PC-9 (cell line): ENCODE results near the gene HID1. TPM values are rescaled to one million over a fixed set of nuclear protein-coding genes. Genes with fewer than 3 reads are reported as not detected.

Experiments
- BruUV-seq: library from RNA; stranded (reverse); fragments of 400-500 nt; replicated peaks from 2 replicates; lab custom pipeline; 2021; lab: Mats Ljungman, UMichigan
- CTCF ChIA-PET: fragments of 300-600 bp; sonication (Branson Sonifier 250); formaldehyde crosslinking; loops from one replicate; lab custom pipeline; 2022; ENCODE audit warnings: antibody characterized with exemption; lab: Charles Lee
- POLR2A ChIA-PET: fragments of 300-600 bp; sonication (Branson Sonifier 250); formaldehyde crosslinking; loops from one replicate; lab custom pipeline; 2022; ENCODE audit warnings: antibody characterized with exemption; ENCODE audit not compliant: unreplicated experiment; lab: Charles Lee
- DNase-seq, 2 experiments: peaks; one replicate each; pipeline versions ENCODE4 v3.0.0 to v3.0.0-alpha.2; 2015 to 2022; ENCODE audit warnings: mixed read lengths in 1 of 2
- H2AFZ ChIP-seq: fragments of 200-600 bp; sonication (generic); 2 replicates; pipeline ENCODE4 v1.8.1; 2017; ENCODE audit warnings: antibody characterized with exemption
- H3F3A ChIP-seq: fragments of 200-600 bp; sonication (generic); 2 replicates; pipeline ENCODE4 v1.8.1; 2017; ENCODE audit warnings: antibody characterized with exemption, mild to moderate bottlenecking, low read depth; ENCODE audit not compliant: insufficient read depth
- H3K27ac ChIP-seq: fragments of 200-600 bp; sonication (generic); 2 replicates; pipeline ENCODE4 v1.6.1; 2016; ENCODE audit warnings: mixed run types
- H3K27me3 ChIP-seq: fragments of 200-600 bp; sonication (generic); 2 replicates; pipeline ENCODE4 v1.6.1; 2016; ENCODE audit warnings: low read depth, mixed run types; ENCODE audit not compliant: insufficient read depth
- H3K36me3 ChIP-seq: fragments of 200-600 bp; sonication (generic); 2 replicates; pipeline ENCODE4 v1.6.1; 2016; ENCODE audit warnings: low read depth, mixed run types
- H3K4me1 ChIP-seq: fragments of 200-600 bp; sonication (generic); replicated peaks from 2 replicates; pipeline ENCODE4 v1.6.1; 2016; ENCODE audit warnings: mixed run types; ENCODE audit not compliant: insufficient read depth
- H3K4me2 ChIP-seq: fragments of 200-600 bp; sonication (generic); 2 replicates; pipeline ENCODE4 v1.6.1; 2017; ENCODE audit warnings: mixed run types
- H3K4me3 ChIP-seq: fragments of 200-600 bp; sonication (generic); 2 replicates; pipeline ENCODE4 v1.6.1; 2016; ENCODE audit warnings: mixed run types
- H3K79me2 ChIP-seq: fragments of 200-600 bp; sonication (generic); 2 replicates; pipeline ENCODE4 v1.6.1; 2017; ENCODE audit warnings: low read depth, mixed run types
- H3K9me2 ChIP-seq: fragments of 200-600 bp; sonication (generic); 2 replicates; pipeline ENCODE4 v1.8.1; 2017; ENCODE audit warnings: mild to moderate bottlenecking; ENCODE audit not compliant: insufficient read depth
- H3K9me3 ChIP-seq: fragments of 200-600 bp; sonication (generic); 2 replicates; pipeline ENCODE4 v1.8.1; 2016; ENCODE audit warnings: low read depth; ENCODE audit not compliant: insufficient read depth
- H4K20me1 ChIP-seq: fragments of 200-600 bp; sonication (generic); 2 replicates; pipeline ENCODE4 v1.8.1; 2017; ENCODE audit not compliant: insufficient read depth
- EZH2 ChIP-seq: fragments of 200-600 bp; sonication (generic); IDR thresholded peaks from 2 replicates; pipeline ENCODE4 v1.8.0; 2017; ENCODE audit warnings: antibody characterized with exemption, low read depth
- intact Hi-C: fragments of 100-400 bp; cut with micrococcal nuclease; formaldehyde crosslinking; loops from one replicate; pipeline ENCODE4 v1.10.0; 2022; ENCODE audit not compliant: unreplicated experiment
- total RNA-seq: library from RNA; stranded (reverse); gene quantifications from 2 replicates; pipeline ENCODE4 v1.2.3, GENCODE V29; 2021
- TF ChIP-seq, protein P1 (sequence below): fragments of 200-600 bp; sonication (generic); conservative IDR thresholded peaks from 2 replicates; pipeline ENCODE4 v1.6.1; 2017; ENCODE audit warnings: mixed run types, antibody characterized with exemption, mild to moderate bottlenecking, moderate library complexity

Gene HID1
- total RNA-seq, 1 experiment from 2014 or later, result 32.1 TPM

DNA sequence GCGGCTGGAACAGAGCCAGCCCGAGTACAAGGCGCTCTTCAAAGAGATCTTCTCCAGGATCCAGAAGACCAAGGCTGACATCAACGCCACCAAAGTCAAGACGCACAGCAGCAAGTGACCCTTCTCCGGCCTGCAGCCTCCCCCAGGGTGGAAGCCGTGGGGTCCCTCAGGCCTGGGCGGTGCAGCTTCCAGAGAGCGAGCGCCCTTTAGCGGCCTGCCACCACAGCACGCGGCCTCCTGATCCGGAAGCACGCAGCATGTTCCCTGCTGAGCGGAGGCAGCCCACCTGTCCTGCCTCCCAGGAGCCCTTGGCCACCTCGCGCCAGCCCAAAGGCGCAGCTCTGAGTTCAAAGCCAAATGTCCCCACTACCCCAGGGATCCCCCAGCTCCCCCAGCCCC is 31.4 kb upstream of the HID1 start:
- no peaks in the 10 kb centered on the region for H3K79me2 ChIP-seq
- no peaks in the 10 kb centered on the region for H3K9me2 ChIP-seq
- H3K4me1 ChIP-seq, result peaks cover 4% of the 10 kb centered on the region
- no peak for TF ChIP-seq EZH2
- TF ChIP-seq, protein P1, sequence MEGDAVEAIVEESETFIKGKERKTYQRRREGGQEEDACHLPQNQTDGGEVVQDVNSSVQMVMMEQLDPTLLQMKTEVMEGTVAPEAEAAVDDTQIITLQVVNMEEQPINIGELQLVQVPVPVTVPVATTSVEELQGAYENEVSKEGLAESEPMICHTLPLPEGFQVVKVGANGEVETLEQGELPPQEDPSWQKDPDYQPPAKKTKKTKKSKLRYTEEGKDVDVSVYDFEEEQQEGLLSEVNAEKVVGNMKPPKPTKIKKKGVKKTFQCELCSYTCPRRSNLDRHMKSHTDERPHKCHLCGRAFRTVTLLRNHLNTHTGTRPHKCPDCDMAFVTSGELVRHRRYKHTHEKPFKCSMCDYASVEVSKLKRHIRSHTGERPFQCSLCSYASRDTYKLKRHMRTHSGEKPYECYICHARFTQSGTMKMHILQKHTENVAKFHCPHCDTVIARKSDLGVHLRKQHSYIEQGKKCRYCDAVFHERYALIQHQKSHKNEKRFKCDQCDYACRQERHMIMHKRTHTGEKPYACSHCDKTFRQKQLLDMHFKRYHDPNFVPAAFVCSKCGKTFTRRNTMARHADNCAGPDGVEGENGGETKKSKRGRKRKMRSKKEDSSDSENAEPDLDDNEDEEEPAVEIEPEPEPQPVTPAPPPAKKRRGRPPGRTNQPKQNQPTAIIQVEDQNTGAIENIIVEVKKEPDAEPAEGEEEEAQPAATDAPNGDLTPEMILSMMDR, result no peak
- ChIA-PET CTCF (no interaction called here), POLR2A (no interaction called here)
- no peaks in the 10 kb centered on the region for H4K20me1 ChIP-seq
- no peaks in the 10 kb centered on the region for H3K36me3 ChIP-seq
- no peak overlapping the region for H3K4me3 ChIP-seq
- no peaks in the 10 kb centered on the region for H3K9me3 ChIP-seq
- no peak overlapping the region for H3K27ac ChIP-seq
- no TSS peak for BruUV-seq
- intact Hi-C loops, result no loop called here
- H2AFZ ChIP-seq, result no peak overlapping the region
- H3F3A ChIP-seq, result peaks cover 5% of the 10 kb centered on the region; the same call in 1 of the 2 replicates
- no peak overlapping the region for H3K4me2 ChIP-seq
- DNase-seq, result no peak
- H3K27me3 ChIP-seq, result no peaks in the 10 kb centered on the region

DNA sequence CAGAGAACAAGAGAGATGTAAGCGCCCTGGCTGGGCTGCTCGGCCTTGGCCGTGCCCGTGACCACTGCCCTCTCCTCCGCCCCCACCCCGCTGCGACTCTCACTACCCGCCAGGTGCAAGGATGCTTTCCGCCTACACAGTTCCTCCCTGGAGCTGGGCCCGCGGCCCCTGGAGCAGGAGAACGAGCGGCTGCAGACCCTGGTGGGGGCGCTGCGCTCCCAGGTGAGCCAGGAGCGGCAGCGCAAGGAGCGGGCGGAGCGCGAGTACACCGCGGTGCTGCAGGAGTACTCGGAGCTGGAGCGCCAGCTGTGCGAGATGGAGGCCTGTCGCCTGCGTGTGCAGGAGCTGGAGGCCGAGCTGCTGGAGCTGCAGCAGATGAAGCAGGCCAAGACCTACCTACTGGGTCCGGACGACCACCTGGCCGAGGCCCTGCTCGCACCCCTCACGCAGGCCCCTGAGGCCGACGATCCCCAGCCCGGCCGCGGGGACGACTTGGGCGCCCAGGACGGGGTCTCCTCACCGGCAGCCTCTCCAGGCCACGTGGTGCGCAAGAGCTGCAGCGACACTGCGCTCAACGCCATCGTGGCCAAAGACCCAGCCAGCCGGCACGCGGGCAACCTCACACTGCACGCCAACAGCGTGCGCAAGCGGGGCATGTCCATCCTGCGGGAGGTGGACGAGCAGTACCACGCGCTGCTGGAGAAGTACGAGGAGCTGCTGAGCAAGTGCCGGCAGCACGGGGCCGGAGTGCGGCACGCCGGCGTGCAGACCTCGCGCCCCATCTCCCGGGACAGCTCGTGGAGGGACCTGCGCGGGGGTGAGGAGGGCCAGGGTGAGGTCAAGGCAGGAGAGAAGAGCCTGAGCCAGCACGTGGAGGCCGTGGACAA is 30.8 kb upstream of the HID1 start:
- intact Hi-C loops, result no loop called here
- Histone ChIP-seq H3F3A (0 out of 2 replicates have a peak, but pooled peaks cover 4% of the 10 kb centered on the region), H3K27me3 (no peaks in the 10 kb centered on the region), H3K36me3 (no peaks in the 10 kb centered on the region), H3K27ac (no peak overlapping the region), H3K79me2 (no peaks in the 10 kb centered on the region), H3K4me1 (no peaks in the 10 kb centered on the region), H2AFZ (no peak overlapping the region), H3K4me3 (no peak overlapping the region), H3K9me3 (no peaks in the 10 kb centered on the region), H3K9me2 (no peaks in the 10 kb centered on the region), H4K20me1 (no peaks in the 10 kb centered on the region), H3K4me2 (no peak overlapping the region)
- no TSS peak for BruUV-seq
- ChIA-PET CTCF (no interaction called here), POLR2A (no interaction called here)
- TF ChIP-seq, protein P1, result no peak
- TF ChIP-seq EZH2, result no peak
- DNase-seq, result no peak

DNA sequence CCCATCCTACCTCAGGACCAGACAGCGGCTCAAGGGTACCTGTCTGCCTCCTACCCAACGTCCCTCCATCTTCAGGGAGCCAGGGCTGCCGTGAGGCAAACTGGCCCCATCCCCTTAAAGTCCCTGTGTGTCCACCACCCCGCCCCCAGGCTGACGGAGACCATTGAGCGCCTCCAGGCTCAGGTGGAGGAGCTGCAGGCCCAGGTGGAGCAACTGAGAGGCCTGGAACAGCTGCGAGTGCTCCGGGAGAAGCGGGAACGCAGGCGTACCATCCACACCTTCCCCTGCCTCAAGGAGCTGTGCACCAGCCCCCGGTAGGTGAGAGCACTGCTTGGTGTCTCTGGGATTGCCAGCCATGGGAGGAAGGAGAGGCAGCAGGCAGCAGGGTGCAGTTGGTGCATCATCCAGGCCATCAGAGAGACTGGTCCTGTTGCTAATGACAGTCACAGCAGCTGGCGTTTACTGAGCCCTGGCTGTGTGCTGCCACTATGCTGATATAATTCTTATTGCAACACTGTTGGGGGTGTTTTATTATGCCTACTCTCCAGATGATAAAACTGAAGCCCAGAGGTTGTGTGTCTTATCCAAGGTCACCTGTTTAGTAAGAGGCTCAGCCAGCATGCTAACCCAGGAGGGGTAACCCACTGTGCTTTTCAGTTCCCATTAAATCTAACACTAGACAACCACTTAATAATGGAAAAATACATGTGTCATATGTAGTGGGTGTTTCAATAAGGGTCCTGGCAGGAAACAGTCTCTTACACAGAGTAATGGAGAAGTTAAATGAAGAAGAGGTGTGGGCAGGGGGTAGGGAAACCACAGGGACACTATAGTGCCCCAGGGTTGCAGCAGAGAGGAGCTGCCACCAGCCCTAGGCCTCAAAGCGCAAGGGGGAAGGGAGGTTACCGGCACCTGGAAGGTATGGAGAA is 29.6 kb upstream of the HID1 start:
- POLR2A ChIA-PET, result no interaction called here
- 0 out of 2 replicates have a peak, but pooled peaks cover 4% of the 10 kb centered on the region for H3F3A ChIP-seq
- H2AFZ ChIP-seq, result no peak overlapping the region
- TF ChIP-seq, protein P1, result no peak
- no peak for TF ChIP-seq EZH2
- no peaks in the 10 kb centered on the region for H4K20me1 ChIP-seq
- no TSS peak for BruUV-seq
- intact Hi-C loops, result no loop called here
- H3K27ac ChIP-seq, result no peak overlapping the region
- H3K79me2 ChIP-seq, result no peaks in the 10 kb centered on the region
- H3K27me3 ChIP-seq, result no peaks in the 10 kb centered on the region
- no peaks in the 10 kb centered on the region for H3K9me3 ChIP-seq
- H3K9me2 ChIP-seq, result no peaks in the 10 kb centered on the region
- no peak overlapping the region for H3K4me3 ChIP-seq
- no peak for DNase-seq
- CTCF ChIA-PET, result no interaction called here
- H3K4me1 ChIP-seq, result no peaks in the 10 kb centered on the region
- H3K4me2 ChIP-seq, result no peak overlapping the region
- no peaks in the 10 kb centered on the region for H3K36me3 ChIP-seq
